ENCODE measurements around the gene TMEM202.

GRCh38 chr15:72437650-72438316 is 39.7 kb downstream of the TMEM202 start:
- TF ChIP-seq EP300 (IDR thresholded peaks at IDR 0.05; ENCODE audit: borderline replicate concordance) (no peak), REST (IDR thresholded peaks at IDR 0.05; ENCODE audit: low read depth) (no peak), CEBPB (IDR thresholded peaks at IDR 0.05) (no peak), YY1 (IDR thresholded peaks at IDR 0.05; ENCODE audit: low read depth) (no peak), TAF1 (IDR thresholded peaks at IDR 0.05; ENCODE audit: low read depth) (no peak), RAD21 (IDR thresholded peaks at IDR 0.05; ENCODE audit: low read depth) (no peak), EGR1 (IDR thresholded peaks at IDR 0.05) (no peak), MAX (IDR thresholded peaks at IDR 0.05) (no peak), TEAD4 (IDR thresholded peaks at IDR 0.05) (no peak), CREB1 (IDR thresholded peaks at IDR 0.05; ENCODE audit: low read depth) (no peak)
